Ishikawa (cell line): ENCODE measurements around the gene RBSN.

ENCODE experiments used
- CEBPB ChIP-seq: IDR thresholded peaks from 2 replicates; pipeline ENCODE4 v1.6.1; 2012
- CREB1 ChIP-seq: IDR thresholded peaks from 2 replicates; pipeline ENCODE4 v1.6.1; 2012; ENCODE audit warnings: low read depth
- EGR1 ChIP-seq: IDR thresholded peaks from 2 replicates; pipeline ENCODE4 v1.6.1; 2012
- EP300 ChIP-seq: IDR thresholded peaks from 2 replicates; pipeline ENCODE4 v1.6.1; 2012; ENCODE audit warnings: borderline replicate concordance
- FOXM1 ChIP-seq: IDR thresholded peaks from 2 replicates; pipeline ENCODE4 v1.6.1; 2012; ENCODE audit warnings: low read depth, borderline replicate concordance
- NFIC ChIP-seq: IDR thresholded peaks from 2 replicates; pipeline ENCODE4 v1.6.1; 2012
- RAD21 ChIP-seq: IDR thresholded peaks from 2 replicates; pipeline ENCODE4 v1.6.1; 2012; ENCODE audit warnings: low read depth
- TAF1 ChIP-seq: IDR thresholded peaks from 2 replicates; pipeline ENCODE4 v1.6.1; 2012; ENCODE audit warnings: low read depth, mild to moderate bottlenecking
- TCF12 ChIP-seq: IDR thresholded peaks from 2 replicates; pipeline ENCODE4 v1.6.1; 2012; ENCODE audit warnings: low read depth
- TEAD4 ChIP-seq: IDR thresholded peaks from 2 replicates; pipeline ENCODE4 v1.6.1; 2012
- YY1 ChIP-seq: IDR thresholded peaks from 2 replicates; pipeline ENCODE4 v1.6.1; 2012; ENCODE audit warnings: low read depth
- ZBTB7A ChIP-seq: IDR thresholded peaks from 2 replicates; pipeline ENCODE4 v1.6.1; 2012; ENCODE audit warnings: low read depth
- TF ChIP-seq, protein P1 (sequence below): IDR thresholded peaks from 2 replicates; pipeline ENCODE4 v1.6.1; 2012; ENCODE audit warnings: low read depth, mild to moderate bottlenecking
- TF ChIP-seq, protein P2 (sequence below): IDR thresholded peaks from 2 replicates; pipeline ENCODE4 v1.6.1; 2012
- TF ChIP-seq, protein P3 (sequence below): IDR thresholded peaks from 2 replicates; pipeline ENCODE4 v1.6.1; 2012

Gene RBSN

DNA sequence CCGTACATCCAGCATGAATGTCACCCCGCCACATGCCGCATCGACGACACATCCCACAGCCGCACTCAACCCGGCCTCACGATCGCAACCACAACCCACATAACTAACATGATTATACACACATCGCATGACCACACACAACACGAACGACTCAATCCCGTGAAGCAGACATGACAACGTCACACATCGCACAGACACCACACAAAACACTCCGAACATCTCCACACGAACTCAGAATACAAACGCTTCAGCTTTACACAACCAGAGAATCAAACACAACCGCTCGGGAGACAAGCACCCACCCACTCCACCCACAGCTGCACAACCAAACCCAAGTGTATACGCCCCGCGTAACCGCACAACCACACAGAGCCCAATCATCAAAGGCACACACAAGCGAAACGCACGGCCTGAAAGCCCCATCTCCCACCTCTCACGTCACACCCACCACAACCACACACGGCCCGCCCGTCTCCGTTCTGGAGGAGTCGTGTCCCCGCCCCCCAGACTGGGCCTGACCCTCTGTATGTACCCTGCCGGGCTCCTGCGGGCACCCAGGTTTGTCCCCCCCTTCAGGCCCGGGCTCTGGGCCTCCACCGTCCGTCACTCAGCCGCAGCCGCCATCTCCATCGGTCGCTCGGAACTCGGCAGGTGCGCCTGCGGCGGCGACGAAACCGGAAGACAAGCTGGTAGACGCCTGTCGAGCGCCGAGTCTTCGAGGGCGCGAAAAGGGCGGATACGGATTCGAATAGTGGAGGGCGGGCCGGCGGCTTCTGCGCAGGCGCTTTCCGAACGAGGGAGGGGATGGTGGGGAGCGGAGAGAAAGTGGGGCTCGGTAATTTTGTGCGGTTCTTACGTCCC is at the start of gene RBSN:
Gene RBSN, minus strand, starts transcription at position 646 of the 861 bp plus-strand sequence. CDS start 3,028 bp downstream, outside the sequence.
- TF ChIP-seq NFIC (0 out of 2 replicates have a peak, but pooled peaks have one; percentile 19), TAF1 (peak; percentile 98), RAD21 (no peak), CREB1 (peak; percentile 80), TCF12 (peak; percentile 81; the same call in 1 of the 2 replicates), EGR1 (0 out of 2 replicates have a peak, but pooled peaks have one; percentile 41), EP300 (no peak), YY1 (peak; percentile 98), FOXM1 (peak; percentile 66; the same call in 1 of the 2 replicates), CEBPB (peak; percentile 24; the same call in 1 of the 2 replicates), TEAD4 (no peak), ZBTB7A (no peak)
- TF ChIP-seq, protein P1, sequence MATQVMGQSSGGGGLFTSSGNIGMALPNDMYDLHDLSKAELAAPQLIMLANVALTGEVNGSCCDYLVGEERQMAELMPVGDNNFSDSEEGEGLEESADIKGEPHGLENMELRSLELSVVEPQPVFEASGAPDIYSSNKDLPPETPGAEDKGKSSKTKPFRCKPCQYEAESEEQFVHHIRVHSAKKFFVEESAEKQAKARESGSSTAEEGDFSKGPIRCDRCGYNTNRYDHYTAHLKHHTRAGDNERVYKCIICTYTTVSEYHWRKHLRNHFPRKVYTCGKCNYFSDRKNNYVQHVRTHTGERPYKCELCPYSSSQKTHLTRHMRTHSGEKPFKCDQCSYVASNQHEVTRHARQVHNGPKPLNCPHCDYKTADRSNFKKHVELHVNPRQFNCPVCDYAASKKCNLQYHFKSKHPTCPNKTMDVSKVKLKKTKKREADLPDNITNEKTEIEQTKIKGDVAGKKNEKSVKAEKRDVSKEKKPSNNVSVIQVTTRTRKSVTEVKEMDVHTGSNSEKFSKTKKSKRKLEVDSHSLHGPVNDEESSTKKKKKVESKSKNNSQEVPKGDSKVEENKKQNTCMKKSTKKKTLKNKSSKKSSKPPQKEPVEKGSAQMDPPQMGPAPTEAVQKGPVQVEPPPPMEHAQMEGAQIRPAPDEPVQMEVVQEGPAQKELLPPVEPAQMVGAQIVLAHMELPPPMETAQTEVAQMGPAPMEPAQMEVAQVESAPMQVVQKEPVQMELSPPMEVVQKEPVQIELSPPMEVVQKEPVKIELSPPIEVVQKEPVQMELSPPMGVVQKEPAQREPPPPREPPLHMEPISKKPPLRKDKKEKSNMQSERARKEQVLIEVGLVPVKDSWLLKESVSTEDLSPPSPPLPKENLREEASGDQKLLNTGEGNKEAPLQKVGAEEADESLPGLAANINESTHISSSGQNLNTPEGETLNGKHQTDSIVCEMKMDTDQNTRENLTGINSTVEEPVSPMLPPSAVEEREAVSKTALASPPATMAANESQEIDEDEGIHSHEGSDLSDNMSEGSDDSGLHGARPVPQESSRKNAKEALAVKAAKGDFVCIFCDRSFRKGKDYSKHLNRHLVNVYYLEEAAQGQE, result no peak
- TF ChIP-seq, protein P2, sequence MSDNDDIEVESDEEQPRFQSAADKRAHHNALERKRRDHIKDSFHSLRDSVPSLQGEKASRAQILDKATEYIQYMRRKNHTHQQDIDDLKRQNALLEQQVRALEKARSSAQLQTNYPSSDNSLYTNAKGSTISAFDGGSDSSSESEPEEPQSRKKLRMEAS, result peak; percentile 81
- TF ChIP-seq, protein P3, sequence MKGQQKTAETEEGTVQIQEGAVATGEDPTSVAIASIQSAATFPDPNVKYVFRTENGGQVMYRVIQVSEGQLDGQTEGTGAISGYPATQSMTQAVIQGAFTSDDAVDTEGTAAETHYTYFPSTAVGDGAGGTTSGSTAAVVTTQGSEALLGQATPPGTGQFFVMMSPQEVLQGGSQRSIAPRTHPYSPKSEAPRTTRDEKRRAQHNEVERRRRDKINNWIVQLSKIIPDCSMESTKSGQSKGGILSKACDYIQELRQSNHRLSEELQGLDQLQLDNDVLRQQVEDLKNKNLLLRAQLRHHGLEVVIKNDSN, result no peak; the same call in 1 of the 2 replicates

DNA sequence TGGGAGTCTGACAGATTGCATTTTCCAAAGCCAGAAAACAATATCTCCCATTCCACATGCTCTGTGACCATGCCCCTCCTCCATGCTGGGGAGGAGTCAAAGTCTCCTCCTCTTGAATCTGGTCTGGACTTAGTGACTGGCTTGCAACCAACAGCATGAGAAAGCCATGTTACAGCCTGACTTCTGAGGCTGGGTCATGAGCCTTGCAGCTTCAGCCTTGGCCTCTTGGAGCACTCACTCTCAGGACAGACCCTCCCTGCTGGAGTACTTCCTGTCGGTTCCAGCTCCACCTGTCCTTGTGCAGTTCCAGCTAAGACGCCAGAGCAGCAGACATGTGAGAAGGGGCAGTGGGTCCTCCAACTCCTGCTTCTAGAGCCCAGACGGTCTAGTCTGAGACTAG is 49.7 kb upstream of the RBSN start:
- no peak for TF ChIP-seq TEAD4
- no peak for TF ChIP-seq ZBTB7A
- TF ChIP-seq, protein P2, result no peak
- no peak for TF ChIP-seq FOXM1
- no peak for TF ChIP-seq CREB1
- TF ChIP-seq, protein P3, result no peak
- TF ChIP-seq, protein P1, result no peak
- TF ChIP-seq TCF12, result no peak
- TF ChIP-seq EP300, result no peak
- no peak for TF ChIP-seq NFIC
- no peak for TF ChIP-seq EGR1
- TF ChIP-seq TAF1, result no peak
- no peak for TF ChIP-seq RAD21
- TF ChIP-seq YY1, result no peak
- no peak for TF ChIP-seq CEBPB

DNA sequence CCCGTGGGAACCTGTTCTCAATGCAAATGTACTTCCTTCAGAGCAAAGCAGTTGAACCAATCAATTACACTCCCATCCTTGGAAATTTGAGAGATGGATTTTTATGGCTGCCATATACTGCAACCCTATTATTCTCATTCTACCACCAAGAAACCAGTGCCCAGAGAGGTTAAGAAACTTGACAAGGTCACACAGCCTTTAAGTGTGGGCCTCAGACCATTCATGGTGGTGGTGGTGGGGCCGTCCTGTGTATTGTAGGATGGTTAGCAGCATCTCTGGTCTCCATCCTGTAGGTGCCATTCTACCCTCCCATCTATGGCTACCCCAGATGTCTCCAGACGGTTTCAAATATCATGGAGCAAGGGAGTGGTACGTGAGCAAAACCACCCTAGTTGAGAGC is 23.4 kb upstream of the RBSN start:
- TF ChIP-seq ZBTB7A, result no peak
- no peak for TF ChIP-seq TAF1
- TF ChIP-seq TEAD4, result no peak
- TF ChIP-seq FOXM1, result no peak
- TF ChIP-seq EP300, result no peak
- TF ChIP-seq, protein P1, result no peak
- TF ChIP-seq TCF12, result no peak
- no peak for TF ChIP-seq CEBPB
- no peak for TF ChIP-seq RAD21
- TF ChIP-seq CREB1, result no peak
- TF ChIP-seq, protein P3, result no peak
